AML-193 (cell line): ENCODE results near the gene ZSWIM9.

Experiments used
- DNase-seq, 2 experiments: peaks; one replicate each; lab custom pipeline; 2025; lab: John Stamatoyannopoulos, UW

ZSWIM9 gene

GRCh38 chr19:48175578-48175977 lies 5.1 kb downstream of the ZSWIM9 start:
- no peak for DNase-seq

- DNase-seq = no peak
Observed at GRCh38 chr19:48176226-48176625, 5.7 kb downstream of the ZSWIM9 start.

- DNase-seq = no peak
Observed at GRCh38 chr19:48181505-48181904, 11.0 kb downstream of the ZSWIM9 start.

DNA sequence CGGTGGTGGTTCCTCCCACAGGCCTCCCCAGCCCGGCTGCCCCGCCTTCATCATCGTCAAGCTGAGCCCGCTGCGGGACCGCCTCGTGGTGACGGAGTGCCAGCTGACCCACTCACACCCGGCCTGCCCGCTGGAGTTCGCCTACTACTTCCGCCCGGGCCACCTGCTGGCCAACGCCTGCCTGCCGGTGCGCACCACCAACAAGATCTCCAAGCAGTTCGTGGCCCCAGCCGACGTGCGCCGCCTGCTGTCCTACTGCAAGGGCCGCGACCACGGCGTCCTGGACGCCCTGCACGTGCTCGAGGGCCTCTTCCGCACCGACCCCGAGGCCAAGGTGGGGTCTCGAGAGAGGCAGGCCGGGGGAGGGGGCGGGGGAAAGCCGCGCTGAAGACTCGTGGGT lies 12.0 kb downstream of the ZSWIM9 start:
- DNase-seq = no peak

DNA sequence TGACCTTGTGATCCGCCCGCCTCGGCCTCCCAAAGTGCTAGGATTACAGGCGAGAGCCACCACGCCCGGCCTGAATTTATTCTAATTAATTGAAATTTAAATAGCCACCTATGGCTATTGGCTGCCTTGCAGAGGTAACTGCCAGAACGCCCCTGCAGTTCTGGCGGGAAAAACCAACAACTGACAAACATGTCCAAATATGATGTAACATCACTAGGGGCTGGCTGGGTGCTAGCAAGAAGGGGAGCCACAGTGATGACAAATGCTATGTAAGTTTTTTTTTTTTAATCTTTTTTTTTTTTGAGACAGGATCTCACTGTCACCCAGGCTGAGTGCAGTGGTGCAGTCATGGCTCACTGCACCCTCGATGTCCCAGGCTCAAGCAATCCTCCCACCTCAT lies 12.9 kb downstream of the ZSWIM9 start:
- no peak for DNase-seq

GRCh38 chr19:48186015-48186414 lies 15.5 kb downstream of the ZSWIM9 start:
- DNase-seq = no peak

GRCh38 chr19:48186541-48186991 lies 16.1 kb downstream of the ZSWIM9 start:
- no peak for DNase-seq

DNA sequence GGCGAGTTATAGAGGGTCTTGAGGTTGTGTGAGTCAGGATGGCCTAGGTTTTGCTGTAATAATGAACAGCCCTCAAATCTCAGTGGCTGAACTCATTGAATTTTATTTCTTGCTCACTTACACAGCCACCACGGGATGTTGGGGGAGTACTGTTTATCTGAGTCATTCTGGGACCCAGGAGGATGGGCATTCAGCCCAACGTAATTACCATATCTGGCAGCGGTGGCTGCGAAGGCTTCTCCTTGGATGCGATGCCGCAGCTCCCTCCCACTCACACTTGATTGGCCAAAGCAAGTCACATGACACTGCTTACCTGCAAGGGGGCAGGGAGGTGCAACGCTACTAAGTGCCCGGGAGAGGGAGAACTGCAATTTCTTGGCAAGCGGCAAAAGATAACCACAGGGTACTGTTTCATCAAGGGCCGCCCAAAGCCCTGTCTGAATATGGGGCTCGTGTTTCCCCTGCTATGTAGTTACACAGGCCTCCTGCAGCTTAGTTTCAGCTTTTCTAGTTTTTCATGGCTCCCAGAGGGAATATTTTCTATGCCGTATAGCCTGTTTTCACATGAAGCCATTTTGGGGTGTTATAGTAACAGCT lies 19.9 kb downstream of the ZSWIM9 start:
- no peak for DNase-seq

- no peak for DNase-seq
Observed at GRCh38 chr19:48190885-48191284, 20.4 kb downstream of the ZSWIM9 start.

DNA sequence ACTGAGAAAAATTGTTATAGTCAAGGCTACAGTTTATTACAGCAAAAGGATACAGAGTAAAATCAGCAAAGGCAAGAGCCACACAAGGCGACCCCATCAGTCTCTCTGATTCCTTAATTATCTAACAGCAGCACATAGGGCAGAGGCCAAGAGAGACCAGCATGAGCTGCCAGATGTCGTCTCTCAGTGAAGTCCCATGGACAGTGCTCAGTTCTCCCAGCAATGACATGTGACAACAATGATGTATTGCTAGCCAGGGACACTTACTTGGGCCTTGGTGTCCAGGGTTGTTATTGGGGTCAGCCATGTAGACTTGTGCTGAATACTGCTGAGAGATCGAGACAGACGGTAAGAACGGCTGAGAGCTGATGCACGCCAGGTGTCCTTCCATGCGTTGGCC lies 22.3 kb downstream of the ZSWIM9 start:
- DNase-seq = no peak

DNA sequence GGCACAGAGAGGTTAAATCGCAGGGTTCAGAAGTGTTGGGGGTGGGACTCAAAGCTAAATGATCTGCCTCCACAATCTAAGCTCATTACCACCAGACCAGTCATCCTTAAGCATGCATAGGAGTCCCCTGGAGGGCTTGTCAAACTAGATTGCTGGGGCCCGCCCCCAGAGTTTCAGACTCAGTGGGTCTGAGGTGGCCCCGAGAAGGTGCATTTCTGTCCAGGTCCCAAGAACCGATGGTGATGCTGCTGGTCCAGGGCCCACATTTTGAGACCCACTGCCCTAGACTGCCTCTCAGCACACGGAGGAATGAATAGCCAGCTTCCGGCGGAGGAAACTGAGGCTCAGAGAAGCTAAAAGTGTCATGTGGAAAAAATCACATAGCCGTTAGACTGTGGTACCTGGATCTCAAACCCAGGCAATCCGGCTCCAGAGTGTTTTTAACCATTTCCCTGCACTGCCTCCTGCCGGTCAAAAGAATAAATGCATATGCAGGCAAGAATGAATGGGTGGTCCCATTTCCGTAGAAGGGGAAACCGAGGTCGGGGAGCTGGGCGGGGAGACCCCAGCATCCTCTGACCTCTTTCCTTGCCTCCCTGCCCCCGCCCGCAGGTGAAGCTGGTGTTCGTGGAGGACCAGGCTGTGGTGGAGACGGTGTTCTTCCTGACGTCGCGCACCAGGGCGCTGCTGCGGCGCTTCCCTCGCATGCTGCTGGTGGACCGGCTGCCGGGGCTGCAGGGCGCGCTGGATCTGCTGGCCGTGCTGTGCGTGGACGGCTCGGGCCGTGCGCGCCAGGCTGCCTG lies 23.8 kb downstream of the ZSWIM9 start:
- DNase-seq = no peak

DNA sequence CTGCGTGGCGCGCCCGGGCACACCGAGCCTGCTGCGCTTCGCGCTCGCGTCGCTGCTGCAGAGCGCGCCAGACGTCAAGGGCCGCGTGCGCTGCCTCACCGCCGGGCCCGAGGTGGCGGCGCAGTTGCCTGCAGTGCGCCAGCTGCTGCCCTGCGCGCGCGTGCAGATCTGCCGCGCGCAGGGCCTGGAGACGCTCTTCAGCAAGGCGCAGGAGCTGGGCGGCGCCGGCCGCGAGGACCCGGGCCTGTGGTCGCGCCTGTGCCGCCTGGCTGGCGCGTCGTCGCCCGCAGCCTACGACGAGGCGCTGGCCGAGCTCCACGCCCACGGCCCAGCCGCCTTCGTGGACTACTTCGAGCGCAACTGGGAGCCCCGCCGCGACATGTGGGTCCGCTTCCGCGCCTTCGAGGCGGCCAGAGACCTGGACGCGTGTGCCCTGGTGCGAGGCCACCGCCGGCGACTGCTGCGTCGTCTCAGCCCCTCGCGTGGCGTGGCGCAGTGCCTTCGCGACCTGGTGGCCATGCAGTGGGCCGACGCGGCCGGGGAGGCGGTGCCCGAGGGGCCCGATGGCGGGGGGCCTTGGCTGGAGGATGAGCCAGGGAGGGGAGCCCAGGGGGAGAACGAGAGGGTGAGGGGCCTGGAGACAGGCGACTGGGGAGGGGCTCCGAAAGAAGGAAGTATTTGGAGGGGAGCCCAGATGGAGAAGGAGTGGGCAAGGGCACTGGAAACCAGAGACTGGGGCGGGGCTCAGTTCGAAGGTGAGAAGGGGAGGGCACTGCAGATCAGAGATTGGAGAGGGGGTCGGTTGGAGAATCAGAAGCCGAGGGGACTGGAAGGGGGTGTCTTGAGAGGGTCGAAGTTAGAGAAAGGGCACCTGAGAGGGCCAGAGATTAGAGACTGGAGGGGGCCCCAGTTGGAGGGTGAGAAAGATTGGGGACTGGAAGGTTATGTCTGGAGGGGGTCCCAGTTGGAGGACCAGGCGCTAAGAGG lies 24.7 kb downstream of the ZSWIM9 start:
- DNase-seq = no peak

- no peak for DNase-seq
Observed at GRCh38 chr19:48196321-48196763, 25.9 kb downstream of the ZSWIM9 start.

- no peak for DNase-seq
Observed at GRCh38 chr19:48196933-48197665, 26.6 kb downstream of the ZSWIM9 start.

GRCh38 chr19:48203222-48203793 lies 32.8 kb downstream of the ZSWIM9 start:
- DNase-seq = no peak

DNA sequence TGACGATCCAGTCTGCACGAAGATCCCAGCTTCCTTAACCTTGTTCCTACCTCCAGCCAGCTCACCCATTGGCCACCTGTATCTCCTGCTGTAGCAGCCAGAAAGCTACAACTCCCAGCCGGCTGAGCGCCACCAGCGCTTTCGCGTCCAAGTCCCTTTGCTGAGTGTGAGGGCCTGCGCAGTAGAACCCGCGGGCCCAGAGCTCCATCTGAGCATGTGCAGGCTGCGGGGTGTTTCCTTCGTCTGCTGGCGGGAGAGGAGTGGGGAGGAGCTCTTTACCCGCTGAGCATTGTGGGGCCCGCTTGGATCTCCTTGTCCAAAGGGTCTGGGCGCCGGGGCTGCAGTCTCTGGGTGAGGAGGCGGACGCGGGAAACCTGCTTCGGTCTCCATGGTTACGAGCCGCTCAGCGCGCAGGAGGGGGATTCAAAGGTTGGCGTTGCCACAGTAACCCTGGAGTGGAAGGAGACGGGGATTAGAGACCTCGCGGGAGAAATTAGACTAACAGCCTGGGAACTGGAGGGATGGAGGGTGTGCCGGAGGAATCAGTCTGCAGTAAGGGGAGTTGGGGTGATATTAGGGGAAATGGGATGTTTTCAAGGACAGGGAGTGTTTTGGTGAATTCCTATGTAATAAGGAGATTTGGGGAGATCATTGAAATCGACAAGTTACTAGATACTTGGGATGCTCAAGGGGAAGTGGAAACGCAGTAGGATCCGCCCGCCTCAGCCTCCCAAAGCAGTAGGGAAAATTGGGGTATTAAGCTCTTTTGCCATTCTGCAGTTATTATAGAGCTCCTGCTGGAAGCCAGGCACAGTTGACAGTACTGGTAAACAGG lies 33.5 kb downstream of the ZSWIM9 start:
- peak; percentile 94 to 95 for DNase-seq

DNA sequence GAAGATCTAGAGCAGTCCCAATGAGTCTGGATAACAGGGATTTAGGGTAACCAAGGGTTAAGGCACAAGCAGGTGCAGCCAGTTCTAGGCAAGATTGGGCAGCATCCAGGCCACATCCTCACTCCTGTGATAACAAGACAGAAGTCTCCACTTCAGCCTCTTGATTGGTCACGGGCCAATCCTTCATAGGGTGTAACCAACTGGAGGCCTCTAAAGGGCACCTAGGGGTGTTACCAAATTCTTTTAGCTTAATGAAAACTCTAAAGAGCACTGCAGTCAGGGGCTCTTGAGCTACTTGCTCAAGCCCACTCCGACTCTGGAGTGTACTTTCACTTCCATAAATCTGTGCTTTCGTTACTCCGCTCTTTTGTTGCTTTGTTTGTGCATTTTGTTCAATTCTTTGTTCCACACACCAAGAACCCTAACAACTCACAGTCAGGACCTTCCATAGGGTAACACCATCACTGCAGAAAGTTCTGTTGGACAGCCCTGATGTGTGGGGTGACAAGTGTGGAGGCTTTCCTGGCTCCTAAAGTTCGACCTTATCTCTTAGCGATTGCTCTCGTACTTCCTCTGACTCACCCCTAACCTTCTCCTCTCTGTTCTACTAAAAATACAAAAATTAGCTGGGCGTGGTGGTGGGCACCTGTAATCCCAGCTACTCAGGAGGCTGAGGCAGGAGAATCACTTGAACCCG lies 36.1 kb downstream of the ZSWIM9 start:
- no peak for DNase-seq

DNA sequence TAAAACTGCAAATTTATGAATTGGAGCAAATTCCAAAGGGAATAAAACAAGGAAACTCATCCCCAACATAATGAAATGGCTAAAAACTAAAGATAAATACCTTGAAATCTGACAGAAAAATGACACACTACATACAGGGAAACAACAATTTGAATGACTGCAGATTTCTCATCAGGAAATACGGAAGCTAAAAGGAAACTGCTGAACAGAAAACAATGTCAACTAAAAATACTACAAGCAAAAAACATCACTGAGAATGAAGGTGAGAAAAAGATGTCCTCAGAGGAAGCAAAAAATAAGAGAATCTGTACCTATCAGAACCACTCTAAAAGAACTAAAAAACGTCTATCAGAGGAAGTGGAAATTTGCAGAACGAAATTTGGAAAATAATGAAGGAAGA lies 39.5 kb downstream of the ZSWIM9 start:
- DNase-seq = no peak

- DNase-seq = no peak
Observed at GRCh38 chr19:48213959-48214358, 43.5 kb downstream of the ZSWIM9 start.

DNA sequence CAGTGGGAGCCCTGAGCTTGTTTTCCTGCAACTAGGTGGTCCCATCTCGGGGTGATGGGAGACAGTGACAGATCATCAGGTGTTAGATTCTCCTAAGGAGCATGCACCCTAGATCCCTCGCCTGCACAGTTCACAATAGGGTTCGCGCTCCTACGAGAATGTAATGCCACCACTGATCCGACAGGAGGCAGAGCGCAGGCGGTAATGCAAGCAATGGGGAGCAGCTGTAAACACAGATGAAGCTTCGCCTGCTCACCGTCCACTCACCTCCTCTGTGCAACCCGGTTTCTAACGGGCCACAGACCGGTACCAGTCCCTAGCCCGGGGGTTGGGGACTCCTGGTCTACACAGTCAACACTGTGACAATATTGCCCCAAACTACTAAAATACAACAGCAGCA lies 46.5 kb downstream of the ZSWIM9 start:
- DNase-seq = no peak
